GM12878 (cell line): Measurements from ENCODE around the gene FAM171A1. TPM values are rescaled to one million over a fixed set of nuclear protein-coding genes. Genes with fewer than 3 reads are reported as not detected.

Experiments
- ASH2L ChIP-seq: fragments of 300-600, 200-600 bp; sonication (generic); IDR thresholded peaks from 2 replicates; pipeline ENCODE4 v1.6.1; 2017; ENCODE audit warnings: low read depth, mild to moderate bottlenecking, borderline replicate concordance
- BRCA1 ChIP-seq: IDR thresholded peaks from 2 replicates; pipeline ENCODE4 v1.6.1; 2011; ENCODE audit warnings: low read depth, low read length, improper control_type of control experiment
- CREM ChIP-seq: IDR thresholded peaks from 2 replicates; pipeline ENCODE4 v1.6.1; 2014; ENCODE audit warnings: antibody characterized with exemption, low read depth
- EGR1 ChIP-seq, 2 experiments: IDR thresholded peaks; 1 replicate in 1 of 2; 2 replicates in 1 of 2; pipeline ENCODE4 v1.6.1; 2011 to 2012; ENCODE audit warnings: low read depth in 2 of 2, low read length in 2 of 2, borderline replicate concordance in 1 of 2, mild to moderate bottlenecking in 1 of 2, moderate library complexity in 1 of 2
- EP300 ChIP-seq, 2 experiments: fragments of 150-350 bp in 1 of 2; IDR thresholded peaks; 2 replicates each; pipeline ENCODE4 v1.6.1; 2011 to 2012; ENCODE audit warnings: low read depth in 2 of 2, low read length in 2 of 2, borderline replicate concordance in 1 of 2, improper control_type of control experiment in 1 of 2, inconsistent platforms in 1 of 2; ENCODE audit not compliant: control insufficient read depth in 1 of 2
- ETV6 ChIP-seq, 2 experiments: fragments of 450-650 bp in 1 of 2; IDR thresholded peaks in 1 of 2; conservative IDR thresholded peaks in 1 of 2; 2 replicates each; pipeline ENCODE4 v1.6.1; 2014; ENCODE audit warnings: antibody characterized with exemption in 1 of 2, borderline replicate concordance in 1 of 2, low read depth in 1 of 2, mild to moderate bottlenecking in 1 of 2, moderate library complexity in 1 of 2
- GABPA ChIP-seq: IDR thresholded peaks from 2 replicates; pipeline ENCODE4 v1.6.1; 2014; ENCODE audit warnings: antibody characterized with exemption, low read depth, mild to moderate bottlenecking, inconsistent platforms
- HSF1 ChIP-seq: fragments of 150-350 bp; IDR thresholded peaks from 2 replicates; pipeline ENCODE4 v1.6.1; 2014; ENCODE audit warnings: mild to moderate bottlenecking, low read depth, low read length
- IRF3 ChIP-seq: fragments of 450-650 bp; IDR thresholded peaks from 2 replicates; pipeline ENCODE4 v1.6.1; 2014; ENCODE audit warnings: mild to moderate bottlenecking
- MEF2A ChIP-seq: IDR thresholded peaks from 2 replicates; pipeline ENCODE4 v1.6.1; 2011; ENCODE audit warnings: low read depth, mild to moderate bottlenecking, low read length, moderate library complexity; ENCODE audit not compliant: insufficient read depth
- MTA2 ChIP-seq: fragments of 450-650 bp; IDR thresholded peaks from 2 replicates; pipeline ENCODE4 v1.6.1; 2016; ENCODE audit warnings: low read depth, mild to moderate bottlenecking, moderate library complexity
- MXI1 ChIP-seq: fragments of 150-350 bp; IDR thresholded peaks from 2 replicates; pipeline ENCODE4 v1.6.1; 2011; ENCODE audit warnings: low read depth, mild to moderate bottlenecking, inconsistent platforms, low read length, improper control_type of control experiment
- PAX5 ChIP-seq: IDR thresholded peaks from 2 replicates; pipeline ENCODE4 v1.6.1; 2011; ENCODE audit warnings: low read depth, low read length, borderline replicate concordance
- RAD51 ChIP-seq: fragments of 450-650 bp; IDR thresholded peaks from 2 replicates; pipeline ENCODE4 v1.6.1; 2016; ENCODE audit warnings: moderate library complexity, mild to moderate bottlenecking, inconsistent platforms
- RBBP5 ChIP-seq: fragments of 200-600 bp; sonication (generic); conservative IDR thresholded peaks from 2 replicates; pipeline ENCODE4 v1.6.1; 2016
- SIN3A ChIP-seq: IDR thresholded peaks from 2 replicates; pipeline ENCODE4 v1.6.1; 2012; ENCODE audit warnings: low read depth, low read length, improper control_type of control experiment
- SREBF2 ChIP-seq: IDR thresholded peaks from 2 replicates; pipeline ENCODE4 v1.6.1; 2012; ENCODE audit warnings: mild to moderate bottlenecking, low read length
- SUZ12 ChIP-seq: fragments of 200-600 bp; sonication (generic); IDR thresholded peaks from one replicate; pipeline ENCODE4 v1.6.1; 2018; ENCODE audit warnings: antibody characterized with exemption, mild to moderate bottlenecking; ENCODE audit not compliant: unreplicated experiment
- WRNIP1 ChIP-seq: IDR thresholded peaks from 2 replicates; pipeline ENCODE4 v1.6.1; 2011; ENCODE audit warnings: low read depth, low read length, improper control_type of control experiment, borderline replicate concordance
- YBX1 ChIP-seq: fragments of 450-650 bp; IDR thresholded peaks from 2 replicates; pipeline ENCODE4 v1.6.1; 2016; ENCODE audit warnings: antibody characterized with exemption
- polyA plus RNA-seq, 11 experiments: library from polyadenylated mRNA; depleted of rRNA in 4 of 11; unstranded in 6 of 11; stranded (reverse) in 5 of 11; fragments of >200 nt; fragmentation: Nextera tagmentation in 4 of 11; fragmentation: Illumina TruSeq in 1 of 11; extraction: Ambion mirVana in 4 of 11; extraction: Trizol in 1 of 11; gene quantifications; 1 replicate in 1 of 11; 2 replicates in 10 of 11; pipeline versions ENCODE4 v1.2.1 to v1.2.3, GENCODE V29; 2011 to 2016; ENCODE audit warnings: inconsistent platforms in 2 of 11, missing spikeins in 2 of 11, low read depth in 1 of 11
- total RNA-seq, 4 experiments: library from RNA; depleted of rRNA in 3 of 4; stranded (reverse); fragments of >200 nt in 3 of 4; fragmentation: Illumina TruSeq in 1 of 4; extraction: Trizol in 1 of 4; gene quantifications; 2 replicates each; pipeline versions ENCODE4 v1.2.1 to v1.2.3, GENCODE V29; 2013 to 2021
- TF ChIP-seq, protein P1 (sequence below): fragments of 450-650 bp; formaldehyde crosslinking; IDR thresholded peaks from 2 replicates; pipeline ENCODE4 v1.4.0; 2020; ENCODE audit warnings: mild to moderate bottlenecking, moderate library complexity
- TF ChIP-seq, protein P2 (sequence below): IDR thresholded peaks from 2 replicates; pipeline ENCODE4 v1.6.1; 2011; ENCODE audit warnings: borderline replicate concordance, low read depth, mild to moderate bottlenecking, moderate library complexity, mixed read lengths, low read length; ENCODE audit not compliant: insufficient read depth; ENCODE audit errors: extremely low read length

The FAM171A1 gene
- total and polyA plus RNA-seq, 10 of the 15 experiments (the other 5 are each of a cell fraction or from before 2014, with no cell fraction given), result 0.05 to 0.28 (median 0.10) TPM; not detected in 1

DNA sequence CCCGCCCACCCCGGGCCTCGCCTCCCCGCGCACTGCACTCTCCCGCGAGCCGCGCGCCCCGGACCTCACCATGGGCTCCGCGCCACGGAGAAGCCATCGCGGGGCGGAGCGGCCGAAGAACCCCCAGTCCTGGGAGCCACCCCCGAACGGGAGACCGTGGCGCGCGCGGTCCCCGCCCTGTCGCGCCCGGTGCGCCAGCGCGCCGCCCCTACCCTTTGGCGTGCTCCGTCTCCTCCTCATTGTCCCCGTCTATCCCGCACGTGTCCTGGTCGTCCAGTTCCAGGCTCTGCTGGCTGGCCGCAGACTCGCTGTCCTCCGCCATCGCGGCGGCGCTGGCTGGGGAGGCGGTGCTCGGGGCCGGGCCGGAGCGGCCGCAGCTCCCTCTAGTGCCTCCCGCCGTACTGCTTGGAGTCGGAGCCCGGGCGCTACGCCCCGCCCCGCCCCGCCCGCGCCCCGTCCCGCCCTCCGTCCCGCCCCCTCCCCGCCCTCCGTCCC lies 202.8 kb downstream of the FAM171A1 start, which contains the start of gene NMT2 (continued):
- TF ChIP-seq, protein P1, sequence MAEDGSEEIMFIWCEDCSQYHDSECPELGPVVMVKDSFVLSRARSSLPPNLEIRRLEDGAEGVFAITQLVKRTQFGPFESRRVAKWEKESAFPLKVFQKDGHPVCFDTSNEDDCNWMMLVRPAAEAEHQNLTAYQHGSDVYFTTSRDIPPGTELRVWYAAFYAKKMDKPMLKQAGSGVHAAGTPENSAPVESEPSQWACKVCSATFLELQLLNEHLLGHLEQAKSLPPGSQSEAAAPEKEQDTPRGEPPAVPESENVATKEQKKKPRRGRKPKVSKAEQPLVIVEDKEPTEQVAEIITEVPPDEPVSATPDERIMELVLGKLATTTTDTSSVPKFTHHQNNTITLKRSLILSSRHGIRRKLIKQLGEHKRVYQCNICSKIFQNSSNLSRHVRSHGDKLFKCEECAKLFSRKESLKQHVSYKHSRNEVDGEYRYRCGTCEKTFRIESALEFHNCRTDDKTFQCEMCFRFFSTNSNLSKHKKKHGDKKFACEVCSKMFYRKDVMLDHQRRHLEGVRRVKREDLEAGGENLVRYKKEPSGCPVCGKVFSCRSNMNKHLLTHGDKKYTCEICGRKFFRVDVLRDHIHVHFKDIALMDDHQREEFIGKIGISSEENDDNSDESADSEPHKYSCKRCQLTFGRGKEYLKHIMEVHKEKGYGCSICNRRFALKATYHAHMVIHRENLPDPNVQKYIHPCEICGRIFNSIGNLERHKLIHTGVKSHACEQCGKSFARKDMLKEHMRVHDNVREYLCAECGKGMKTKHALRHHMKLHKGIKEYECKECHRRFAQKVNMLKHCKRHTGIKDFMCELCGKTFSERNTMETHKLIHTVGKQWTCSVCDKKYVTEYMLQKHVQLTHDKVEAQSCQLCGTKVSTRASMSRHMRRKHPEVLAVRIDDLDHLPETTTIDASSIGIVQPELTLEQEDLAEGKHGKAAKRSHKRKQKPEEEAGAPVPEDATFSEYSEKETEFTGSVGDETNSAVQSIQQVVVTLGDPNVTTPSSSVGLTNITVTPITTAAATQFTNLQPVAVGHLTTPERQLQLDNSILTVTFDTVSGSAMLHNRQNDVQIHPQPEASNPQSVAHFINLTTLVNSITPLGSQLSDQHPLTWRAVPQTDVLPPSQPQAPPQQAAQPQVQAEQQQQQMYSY (CRISPR knock-in tag), result no peak
- no peak for TF ChIP-seq ETV6 (conservative IDR thresholded peaks at IDR 0.05 in 1 of 2, IDR thresholded peaks at IDR 0.05 in 1 of 2; ENCODE audit: borderline replicate concordance in 1 of 2, low read depth in 1 of 2)
- TF ChIP-seq, protein P2, sequence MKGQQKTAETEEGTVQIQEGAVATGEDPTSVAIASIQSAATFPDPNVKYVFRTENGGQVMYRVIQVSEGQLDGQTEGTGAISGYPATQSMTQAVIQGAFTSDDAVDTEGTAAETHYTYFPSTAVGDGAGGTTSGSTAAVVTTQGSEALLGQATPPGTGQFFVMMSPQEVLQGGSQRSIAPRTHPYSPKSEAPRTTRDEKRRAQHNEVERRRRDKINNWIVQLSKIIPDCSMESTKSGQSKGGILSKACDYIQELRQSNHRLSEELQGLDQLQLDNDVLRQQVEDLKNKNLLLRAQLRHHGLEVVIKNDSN, result no peak
- peak; percentile 85 for TF ChIP-seq MXI1
- TF ChIP-seq IRF3, result no peak
- no peak for TF ChIP-seq MTA2
- no peak for TF ChIP-seq ASH2L
- TF ChIP-seq EGR1 (IDR thresholded peaks at IDR 0.05; ENCODE audit: borderline replicate concordance in 1 of 2, low read depth in 2 of 2, low read length in 2 of 2), result peak in 1 of 2 experiments; percentile 9; a peak in 1 of 3 replicates
- no peak for TF ChIP-seq EP300 (IDR thresholded peaks at IDR 0.05; ENCODE audit: borderline replicate concordance in 1 of 2, control insufficient read depth in 1 of 2, low read depth in 2 of 2, low read length in 2 of 2)
- TF ChIP-seq RAD51, result no peak
- no peak for TF ChIP-seq MEF2A
- no peak for TF ChIP-seq PAX5
- no peak for TF ChIP-seq HSF1
- TF ChIP-seq SREBF2, result no peak
- TF ChIP-seq GABPA, result no peak
- TF ChIP-seq WRNIP1, result no peak
- TF ChIP-seq BRCA1, result no peak
- TF ChIP-seq YBX1, result no peak
- TF ChIP-seq SIN3A, result no peak
- no peak for TF ChIP-seq RBBP5
- TF ChIP-seq CREM, result no peak
- no peak for TF ChIP-seq SUZ12
